AG10803 (cell line): ENCODE results near the gene SPG21.

ENCODE experiments used
- DNase-seq: peaks from one replicate; pipeline ENCODE4 v3.0.0; 2010; ENCODE audit warnings: low read depth
- H3K4me3 ChIP-seq: 2 replicates; pipeline ENCODE4 v1.5.1; 2011; ENCODE audit warnings: mild to moderate bottlenecking, low read length, control low read depth
- TF ChIP-seq, protein P1 (sequence below): conservative IDR thresholded peaks from 2 replicates; pipeline ENCODE4 v1.5.1; 2011; ENCODE audit warnings: mild to moderate bottlenecking, low read length, control low read depth, inconsistent platforms

SPG21 gene

DNA sequence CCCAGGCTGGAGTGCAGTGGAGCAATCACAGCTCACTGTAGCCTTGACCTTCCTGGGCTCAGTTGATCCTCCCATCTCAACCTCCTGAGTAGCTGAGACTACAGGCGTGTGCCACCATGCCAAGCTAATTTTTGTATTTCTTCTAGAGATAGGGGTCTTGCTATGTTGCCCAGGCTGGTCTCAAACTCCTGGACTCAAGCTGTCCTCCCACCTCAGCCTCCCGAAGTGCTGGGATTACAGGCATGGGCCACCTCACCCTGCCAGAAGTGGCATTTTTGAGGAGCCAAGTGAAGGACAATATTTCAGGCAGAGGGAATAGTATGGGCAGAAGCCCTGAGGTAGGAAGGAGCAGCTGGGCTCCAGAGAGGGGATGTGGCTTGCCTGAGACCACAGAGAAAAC lies 73.3 kb downstream of the SPG21 start:
- no peak for DNase-seq
- TF ChIP-seq, protein P1, sequence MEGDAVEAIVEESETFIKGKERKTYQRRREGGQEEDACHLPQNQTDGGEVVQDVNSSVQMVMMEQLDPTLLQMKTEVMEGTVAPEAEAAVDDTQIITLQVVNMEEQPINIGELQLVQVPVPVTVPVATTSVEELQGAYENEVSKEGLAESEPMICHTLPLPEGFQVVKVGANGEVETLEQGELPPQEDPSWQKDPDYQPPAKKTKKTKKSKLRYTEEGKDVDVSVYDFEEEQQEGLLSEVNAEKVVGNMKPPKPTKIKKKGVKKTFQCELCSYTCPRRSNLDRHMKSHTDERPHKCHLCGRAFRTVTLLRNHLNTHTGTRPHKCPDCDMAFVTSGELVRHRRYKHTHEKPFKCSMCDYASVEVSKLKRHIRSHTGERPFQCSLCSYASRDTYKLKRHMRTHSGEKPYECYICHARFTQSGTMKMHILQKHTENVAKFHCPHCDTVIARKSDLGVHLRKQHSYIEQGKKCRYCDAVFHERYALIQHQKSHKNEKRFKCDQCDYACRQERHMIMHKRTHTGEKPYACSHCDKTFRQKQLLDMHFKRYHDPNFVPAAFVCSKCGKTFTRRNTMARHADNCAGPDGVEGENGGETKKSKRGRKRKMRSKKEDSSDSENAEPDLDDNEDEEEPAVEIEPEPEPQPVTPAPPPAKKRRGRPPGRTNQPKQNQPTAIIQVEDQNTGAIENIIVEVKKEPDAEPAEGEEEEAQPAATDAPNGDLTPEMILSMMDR, result no peak
- no peak overlapping the region for H3K4me3 ChIP-seq

DNA sequence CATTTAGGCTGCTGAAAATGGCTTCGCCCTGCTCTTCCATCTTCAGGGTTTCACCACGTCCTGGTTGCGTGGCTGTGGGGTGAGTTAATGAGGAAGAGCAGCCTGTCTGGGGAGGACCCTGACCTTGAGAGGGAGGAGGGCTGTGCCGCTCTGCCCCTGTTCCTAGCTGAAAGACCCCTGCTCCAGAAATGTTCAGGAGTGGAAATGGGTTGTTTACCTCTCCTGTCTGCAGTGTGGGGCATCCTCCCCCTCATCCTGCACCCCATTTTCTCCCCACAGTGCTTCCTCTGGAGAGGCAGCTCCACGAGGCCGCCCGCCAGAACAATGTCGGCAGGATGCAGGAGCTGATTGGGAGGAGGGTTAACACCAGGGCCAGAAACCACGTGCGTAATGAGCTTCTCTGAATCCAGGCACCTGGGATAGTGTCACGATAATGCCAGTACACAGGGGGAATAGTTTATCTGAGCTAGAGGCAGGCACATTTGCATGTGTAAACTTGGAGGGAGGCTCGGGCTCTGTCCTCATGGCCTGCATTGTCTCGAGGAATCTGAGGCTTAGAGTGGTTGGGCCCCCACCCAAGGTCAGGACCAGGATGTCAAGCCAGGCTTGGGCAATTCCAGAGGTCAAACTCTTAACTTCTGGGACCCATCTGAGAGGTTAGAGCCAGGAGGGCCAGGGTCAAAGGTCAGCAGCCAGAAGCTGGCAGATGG lies 74.0 kb downstream of the SPG21 start:
- no peak overlapping the region for H3K4me3 ChIP-seq
- no peak for DNase-seq
- TF ChIP-seq, protein P1, result no peak
